Fibroblast of peridontal ligament (primary cell): Measurements from ENCODE around the gene RBM23.

Source experiments
- DNase-seq: peaks from one replicate; pipeline ENCODE4 v3.0.0-alpha.2; 2010; ENCODE audit errors: extremely low read depth

Gene RBM23

DNA sequence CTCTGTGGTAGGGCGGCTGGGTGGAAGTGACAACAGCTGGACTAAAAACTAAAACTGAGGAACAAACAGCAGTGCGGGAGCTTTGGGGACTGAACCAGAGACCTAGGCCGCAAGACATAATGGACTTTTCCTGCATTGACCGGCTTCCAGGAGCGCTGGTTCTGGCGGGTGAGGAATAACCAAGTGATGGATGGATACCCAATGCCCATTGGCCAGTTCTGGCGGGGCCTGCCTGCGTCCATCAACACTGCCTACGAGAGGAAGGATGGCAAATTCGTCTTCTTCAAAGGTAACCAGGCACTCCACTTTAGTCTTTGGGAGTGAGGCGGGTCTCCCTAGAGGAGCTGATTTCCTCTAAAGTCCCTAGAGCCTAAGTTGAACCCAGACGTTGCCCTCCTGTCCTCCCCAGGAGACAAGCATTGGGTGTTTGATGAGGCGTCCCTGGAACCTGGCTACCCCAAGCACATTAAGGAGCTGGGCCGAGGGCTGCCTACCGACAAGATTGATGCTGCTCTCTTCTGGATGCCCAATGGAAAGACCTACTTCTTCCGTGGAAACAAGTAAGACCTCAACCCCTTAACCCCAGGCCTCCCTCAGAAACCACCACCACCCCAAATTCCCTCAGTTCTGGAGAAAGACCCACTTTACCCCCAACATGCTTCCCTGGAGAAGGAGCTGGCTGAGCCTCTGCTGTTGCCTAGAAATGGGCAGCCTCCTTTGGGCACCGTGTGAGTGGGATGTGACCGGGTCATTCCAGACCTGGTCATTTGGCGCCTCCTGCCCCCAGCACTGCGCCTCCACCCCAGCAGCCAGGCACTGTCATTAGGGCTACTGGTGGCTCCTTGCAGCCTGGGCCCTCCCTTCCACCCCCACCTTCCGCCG, 74.5 kb downstream of the RBM23 start:
- no peak for DNase-seq
